ENCODE measurements around the gene MARK4.

- no peak for TF ChIP-seq CTCF (IDR thresholded peaks at IDR 0.05)
- no peak for TF ChIP-seq POLR2AphosphoS5 (IDR thresholded peaks at IDR 0.05)
Measured at GRCh38 chr19:45349430-45349941, 98.4 kb downstream of the MARK4 start.

All from transverse colon (tissue), 4 donors.